ENCODE data around the gene ASF1B. TPM values are rescaled to one million over a fixed set of nuclear protein-coding genes. Genes with fewer than 3 reads are reported as not detected.

The ASF1B gene
- total RNA-seq, 1 donor from 2014 or later, result 16.4 TPM

GRCh38 chr19:14139944-14140343 lies 3.6 kb upstream of the ASF1B start:
- Histone ChIP-seq H3K79me2 (ENCODE audit: low read depth) (peaks cover 13% of the 10 kb centered on the region), H2AFZ (replicated peaks) (no peak overlapping the region), H3K4me1 (peaks cover 13% of the 10 kb centered on the region), H3K9ac (no peak overlapping the region), H3K27me3 (no peaks in the 10 kb centered on the region), H3K9me3 (ENCODE audit: low read depth) (no peaks in the 10 kb centered on the region), H3K4me3 (no peak overlapping the region), H3K36me3 (no peaks in the 10 kb centered on the region), H3K27ac (no peak overlapping the region), H3F3A (ENCODE audit: low read depth) (peaks cover 34% of the 10 kb centered on the region), H3K4me2 (no peak overlapping the region), H4K20me1 (ENCODE audit: low read depth) (peaks cover 22% of the 10 kb centered on the region)
- H3K27ac Mint-ChIP-seq, result no peak overlapping the region
- H3K27me3 Mint-ChIP-seq (ENCODE audit: insufficient read depth, low read depth), result peaks cover 8% of the 10 kb centered on the region
- H3K4me1 Mint-ChIP-seq, result peaks cover 31% of the 10 kb centered on the region
- no peaks in the 10 kb centered on the region for H3K9me3 Mint-ChIP-seq
- peak overlapping the region; percentile 42 for H3K4me3 Mint-ChIP-seq
- DNase-seq (ENCODE audit: low spot score), result peak; percentile 77
- TF ChIP-seq EZH2 (IDR thresholded peaks at IDR 0.05), result no peak
- TF ChIP-seq CTCF (IDR thresholded peaks at IDR 0.05), result no peak
- TF ChIP-seq EZH2phosphoT487 (IDR thresholded peaks at IDR 0.05), result no peak
- H3K36me3 Mint-ChIP-seq, result peaks cover 2% of the 10 kb centered on the region

GRCh38 chr19:14138576-14139265 lies 2.3 kb upstream of the ASF1B start:
- peaks cover 37% of the 10 kb centered on the region for H3K4me1 Mint-ChIP-seq
- H3K9me3 Mint-ChIP-seq, result no peaks in the 10 kb centered on the region

GRCh38 chr19:14135985-14136508 lies 342 bp downstream of the ASF1B start:
- peaks cover 22% of the 10 kb centered on the region for H3K4me1 ChIP-seq
- no peak overlapping the region for H3K27ac ChIP-seq
- H3K9me3 ChIP-seq (ENCODE audit: low read depth), result no peaks in the 10 kb centered on the region
- no peaks in the 10 kb centered on the region for H3K36me3 ChIP-seq
- peaks cover 26% of the 10 kb centered on the region for H4K20me1 ChIP-seq (ENCODE audit: low read depth)
- Mint-ChIP-seq H3K27me3 (ENCODE audit: insufficient read depth, low read depth) (peaks cover 5% of the 10 kb centered on the region), H3K36me3 (peaks cover 7% of the 10 kb centered on the region), H3K9me3 (no peaks in the 10 kb centered on the region), H3K4me3 (peak overlapping the region; percentile 94), H3K27ac (no peak overlapping the region), H3K4me1 (peaks cover 35% of the 10 kb centered on the region)
- H3F3A ChIP-seq (ENCODE audit: low read depth), result peaks cover 42% of the 10 kb centered on the region
- peak overlapping the region; percentile 55 for H2AFZ ChIP-seq (replicated peaks)
- TF ChIP-seq EZH2 (IDR thresholded peaks at IDR 0.05) (no peak), EZH2phosphoT487 (IDR thresholded peaks at IDR 0.05) (no peak), CTCF (IDR thresholded peaks at IDR 0.05) (no peak)
- peak overlapping the region; percentile 9 for H3K9ac ChIP-seq
- H3K4me2 ChIP-seq, result peak overlapping the region; percentile 86
- H3K79me2 ChIP-seq (ENCODE audit: low read depth), result peaks cover 40% of the 10 kb centered on the region
- DNase-seq (ENCODE audit: low spot score), result no peak
- H3K4me3 ChIP-seq, result peak overlapping the region; percentile 75
- H3K27me3 ChIP-seq, result no peaks in the 10 kb centered on the region

More at GRCh38 chr19:14138576-14139265, 2.3 kb upstream of the ASF1B start:
- peak overlapping the region; percentile 81 for H3K4me3 Mint-ChIP-seq
- H3K27me3 Mint-ChIP-seq (ENCODE audit: insufficient read depth, low read depth), result peaks cover 8% of the 10 kb centered on the region
- TF ChIP-seq EZH2phosphoT487 (IDR thresholded peaks at IDR 0.05) (no peak), EZH2 (IDR thresholded peaks at IDR 0.05) (no peak), CTCF (IDR thresholded peaks at IDR 0.05) (no peak)
- Histone ChIP-seq H3F3A (ENCODE audit: low read depth) (peaks cover 34% of the 10 kb centered on the region), H3K36me3 (no peaks in the 10 kb centered on the region), H3K4me2 (no peak overlapping the region), H3K79me2 (ENCODE audit: low read depth) (peaks cover 23% of the 10 kb centered on the region), H3K9ac (no peak overlapping the region), H3K4me1 (peaks cover 22% of the 10 kb centered on the region), H2AFZ (replicated peaks) (no peak overlapping the region), H4K20me1 (ENCODE audit: low read depth) (peaks cover 25% of the 10 kb centered on the region), H3K9me3 (ENCODE audit: low read depth) (no peaks in the 10 kb centered on the region), H3K27me3 (no peaks in the 10 kb centered on the region), H3K4me3 (no peak overlapping the region), H3K27ac (no peak overlapping the region)
- H3K36me3 Mint-ChIP-seq, result peaks cover 9% of the 10 kb centered on the region
- H3K27ac Mint-ChIP-seq, result peak overlapping the region; percentile 85
- DNase-seq (ENCODE audit: low spot score), result no peak
